ENCODE results near the gene ZNF253.

The ZNF253 gene

DNA sequence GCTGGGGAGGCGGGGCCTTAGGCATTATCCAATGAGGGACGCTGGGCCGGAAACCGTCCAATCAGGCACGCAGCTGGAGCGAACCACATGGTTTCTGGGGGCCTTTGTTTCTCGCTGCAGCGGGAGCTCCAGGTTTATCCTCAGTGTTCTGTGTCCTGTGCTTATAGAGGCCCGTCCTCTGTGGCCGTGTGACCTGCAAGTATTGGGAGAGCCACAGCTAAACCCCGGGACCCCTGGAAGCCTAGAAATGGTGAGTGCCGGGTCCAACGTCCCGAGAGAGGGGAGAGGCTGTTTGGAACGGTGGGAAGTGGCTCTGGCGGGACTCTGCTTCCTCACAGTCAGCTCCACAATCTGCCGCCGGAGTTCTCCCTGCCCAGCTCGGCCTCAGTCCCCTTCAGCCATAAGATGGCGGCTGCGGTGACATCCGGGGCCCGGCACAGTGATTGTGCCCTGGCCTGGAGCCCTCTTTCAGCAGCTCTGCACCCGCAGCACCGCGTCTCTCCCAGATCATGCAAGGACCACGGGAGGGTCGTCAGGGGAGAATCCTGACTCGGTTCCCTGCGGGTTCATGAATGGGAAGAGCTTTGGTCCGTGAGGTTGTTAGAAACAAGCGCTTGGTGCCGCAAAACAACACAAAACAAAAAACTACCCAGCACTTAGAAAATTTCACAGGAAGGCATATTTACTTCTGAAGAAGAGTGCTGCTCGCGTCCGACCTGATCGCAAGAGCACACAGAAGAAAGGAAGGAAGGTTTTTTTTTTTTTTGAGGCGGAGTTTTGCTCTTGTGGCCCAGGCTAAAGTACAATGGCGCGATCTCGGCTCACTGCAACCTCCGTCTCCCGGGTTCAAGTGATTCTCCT, at the start of gene ZNF253:
TSS of gene ZNF253 (plus strand) at position 133 of the 861 bp plus-strand sequence. CDS start at position 248, 115 bp downstream.
- peaks cover 3% of the 10 kb centered on the region; the same call in 1 of the 2 replicates for H3K36me3 ChIP-seq (replicated peaks; ENCODE audit: insufficient read depth, low read length)
- H3F3A ChIP-seq (ENCODE audit: insufficient read depth, low read length): peaks cover 8% of the 10 kb centered on the region
- no peaks in the 10 kb centered on the region for H3K27me3 ChIP-seq (replicated peaks; ENCODE audit: insufficient read depth, low read length)
- H4K20me1 ChIP-seq (ENCODE audit: insufficient read depth, low read length): no peaks in the 10 kb centered on the region
- H3K9me2 ChIP-seq (replicated peaks; ENCODE audit: insufficient read depth, low read length): no peaks in the 10 kb centered on the region
- peaks cover 47% of the 10 kb centered on the region for H3K79me2 ChIP-seq (ENCODE audit: low read length)
- H3K4me3 ChIP-seq (ENCODE audit: low read length): peak within 1 kb of the TSS; percentile 98
- H2AFZ ChIP-seq (ENCODE audit: low read length): peak within 1 kb of the TSS; percentile 99
- no peaks in the 10 kb centered on the region for H3K4me1 ChIP-seq (ENCODE audit: low read length)
- H3K4me2 ChIP-seq (ENCODE audit: low read depth, low read length): peak within 1 kb of the TSS; percentile 62
- TF ChIP-seq EZH2phosphoT487 (IDR thresholded peaks at IDR 0.05; ENCODE audit: low read length) (no peak), EZH2 (optimal IDR thresholded peaks at IDR 0.05; ENCODE audit: low read depth, low read length) (no peak)
- TF ChIP-seq, protein P1, sequence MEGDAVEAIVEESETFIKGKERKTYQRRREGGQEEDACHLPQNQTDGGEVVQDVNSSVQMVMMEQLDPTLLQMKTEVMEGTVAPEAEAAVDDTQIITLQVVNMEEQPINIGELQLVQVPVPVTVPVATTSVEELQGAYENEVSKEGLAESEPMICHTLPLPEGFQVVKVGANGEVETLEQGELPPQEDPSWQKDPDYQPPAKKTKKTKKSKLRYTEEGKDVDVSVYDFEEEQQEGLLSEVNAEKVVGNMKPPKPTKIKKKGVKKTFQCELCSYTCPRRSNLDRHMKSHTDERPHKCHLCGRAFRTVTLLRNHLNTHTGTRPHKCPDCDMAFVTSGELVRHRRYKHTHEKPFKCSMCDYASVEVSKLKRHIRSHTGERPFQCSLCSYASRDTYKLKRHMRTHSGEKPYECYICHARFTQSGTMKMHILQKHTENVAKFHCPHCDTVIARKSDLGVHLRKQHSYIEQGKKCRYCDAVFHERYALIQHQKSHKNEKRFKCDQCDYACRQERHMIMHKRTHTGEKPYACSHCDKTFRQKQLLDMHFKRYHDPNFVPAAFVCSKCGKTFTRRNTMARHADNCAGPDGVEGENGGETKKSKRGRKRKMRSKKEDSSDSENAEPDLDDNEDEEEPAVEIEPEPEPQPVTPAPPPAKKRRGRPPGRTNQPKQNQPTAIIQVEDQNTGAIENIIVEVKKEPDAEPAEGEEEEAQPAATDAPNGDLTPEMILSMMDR (IDR thresholded peaks at IDR 0.05; ENCODE audit: low read length): no peak; the same call in 1 of the 2 replicates
- H3K9me3 ChIP-seq (replicated peaks; ENCODE audit: insufficient read depth, low read length): no peaks in the 10 kb centered on the region
- DNase-seq: peak; percentile 98
- peak within 1 kb of the TSS; percentile 93 for H3K27ac ChIP-seq (ENCODE audit: low read length)
- peak within 1 kb of the TSS; percentile 85 for H3K9ac ChIP-seq (ENCODE audit: low read length)

DNA sequence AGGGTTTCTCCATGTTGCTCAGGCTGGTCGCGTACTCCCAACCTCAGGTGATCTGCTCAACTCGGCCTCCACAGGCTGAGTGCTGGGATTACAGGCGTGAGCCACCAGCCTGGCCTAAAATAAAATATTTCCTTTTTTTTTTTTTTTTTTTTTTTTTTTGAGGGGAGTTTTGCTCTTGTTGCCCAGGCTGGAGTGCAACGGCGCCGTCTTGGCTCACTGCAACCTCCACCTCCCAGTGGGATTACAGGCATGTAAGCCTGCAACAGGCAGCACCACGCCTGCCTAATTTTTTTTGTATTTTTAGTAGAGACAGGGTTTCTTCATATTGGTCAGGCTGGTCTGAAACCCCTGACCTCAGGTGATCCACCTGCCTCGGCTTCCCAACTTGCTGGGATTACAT, 49.0 kb upstream of the ZNF253 start:
- Histone ChIP-seq H3K27me3 (replicated peaks; ENCODE audit: insufficient read depth, low read length) (no peaks in the 10 kb centered on the region), H3K9ac (ENCODE audit: low read length) (no peak overlapping the region), H3K9me3 (replicated peaks; ENCODE audit: insufficient read depth, low read length) (no peaks in the 10 kb centered on the region), H3K4me3 (ENCODE audit: low read length) (no peak overlapping the region), H2AFZ (ENCODE audit: low read length) (no peak overlapping the region), H3K27ac (ENCODE audit: low read length) (no peak overlapping the region), H3K36me3 (replicated peaks; ENCODE audit: insufficient read depth, low read length) (no peaks in the 10 kb centered on the region), H3F3A (ENCODE audit: insufficient read depth, low read length) (no peaks in the 10 kb centered on the region), H3K4me2 (ENCODE audit: low read depth, low read length) (no peak overlapping the region), H3K4me1 (ENCODE audit: low read length) (no peaks in the 10 kb centered on the region), H4K20me1 (ENCODE audit: insufficient read depth, low read length) (no peaks in the 10 kb centered on the region), H3K9me2 (replicated peaks; ENCODE audit: insufficient read depth, low read length) (no peaks in the 10 kb centered on the region), H3K79me2 (ENCODE audit: low read length) (no peaks in the 10 kb centered on the region)
- TF ChIP-seq EZH2phosphoT487 (IDR thresholded peaks at IDR 0.05; ENCODE audit: low read length) (no peak), EZH2 (optimal IDR thresholded peaks at IDR 0.05; ENCODE audit: low read depth, low read length) (no peak)
- TF ChIP-seq, protein P1 (IDR thresholded peaks at IDR 0.05; ENCODE audit: low read length): no peak
- DNase-seq: no peak

DNA sequence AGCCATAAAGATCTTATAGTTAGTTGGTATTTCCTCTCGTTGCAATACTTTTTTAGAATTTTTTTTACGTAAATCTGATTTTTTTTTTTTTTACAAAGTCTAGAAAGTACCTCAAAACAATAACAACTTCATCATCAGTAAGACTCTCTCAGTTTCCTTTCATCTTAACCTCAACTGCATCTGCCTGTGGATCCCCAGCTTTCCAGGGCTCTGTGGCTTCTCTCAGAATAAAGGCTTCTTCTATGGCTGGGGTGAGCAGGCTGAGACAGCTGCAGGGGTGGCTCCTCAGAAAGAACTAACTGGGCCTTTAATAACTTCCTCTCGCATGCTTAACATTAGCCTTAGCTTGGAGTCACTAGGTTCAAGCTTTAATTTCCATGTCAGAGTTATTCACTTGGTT, 48.3 kb upstream of the ZNF253 start:
- Histone ChIP-seq H3K4me2 (ENCODE audit: low read depth, low read length) (no peak overlapping the region), H3K4me3 (ENCODE audit: low read length) (no peak overlapping the region), H3K36me3 (replicated peaks; ENCODE audit: insufficient read depth, low read length) (no peaks in the 10 kb centered on the region), H4K20me1 (ENCODE audit: insufficient read depth, low read length) (no peaks in the 10 kb centered on the region), H3K4me1 (ENCODE audit: low read length) (no peaks in the 10 kb centered on the region), H3F3A (ENCODE audit: insufficient read depth, low read length) (no peaks in the 10 kb centered on the region), H2AFZ (ENCODE audit: low read length) (no peak overlapping the region), H3K79me2 (ENCODE audit: low read length) (no peaks in the 10 kb centered on the region), H3K27me3 (replicated peaks; ENCODE audit: insufficient read depth, low read length) (no peaks in the 10 kb centered on the region), H3K27ac (ENCODE audit: low read length) (no peak overlapping the region), H3K9ac (ENCODE audit: low read length) (no peak overlapping the region), H3K9me2 (replicated peaks; ENCODE audit: insufficient read depth, low read length) (no peaks in the 10 kb centered on the region), H3K9me3 (replicated peaks; ENCODE audit: insufficient read depth, low read length) (no peaks in the 10 kb centered on the region)
- DNase-seq: no peak
- TF ChIP-seq, protein P1 (IDR thresholded peaks at IDR 0.05; ENCODE audit: low read length): no peak
- no peak for TF ChIP-seq EZH2phosphoT487 (IDR thresholded peaks at IDR 0.05; ENCODE audit: low read length)
- TF ChIP-seq EZH2 (optimal IDR thresholded peaks at IDR 0.05; ENCODE audit: low read depth, low read length): no peak
